ENCODE data around the gene ADAMTSL3.

- TF ChIP-seq POLR2A (IDR thresholded peaks at IDR 0.05; ENCODE audit: low read length) (no peak), GATA1 (IDR thresholded peaks at IDR 0.05; ENCODE audit: low read depth, low read length) (no peak)
Measured at GRCh38 chr15:83783227-83783626, 129.3 kb downstream of the ADAMTSL3 start.

All from erythroblast (primary cell).